NCI-H1694 (cell line): ENCODE results near the gene MARK4.

Source experiments
- DNase-seq: peaks from one replicate; lab custom pipeline; 2025; lab: John Stamatoyannopoulos, UW

MARK4 gene

GRCh38 chr19:45340899-45341453 is 89.9 kb downstream of the MARK4 start:
- DNase-seq, result no peak

- DNase-seq, result no peak
These were observed 91.8 kb downstream of the MARK4 start for GRCh38 chr19:45342911-45343310.

DNA sequence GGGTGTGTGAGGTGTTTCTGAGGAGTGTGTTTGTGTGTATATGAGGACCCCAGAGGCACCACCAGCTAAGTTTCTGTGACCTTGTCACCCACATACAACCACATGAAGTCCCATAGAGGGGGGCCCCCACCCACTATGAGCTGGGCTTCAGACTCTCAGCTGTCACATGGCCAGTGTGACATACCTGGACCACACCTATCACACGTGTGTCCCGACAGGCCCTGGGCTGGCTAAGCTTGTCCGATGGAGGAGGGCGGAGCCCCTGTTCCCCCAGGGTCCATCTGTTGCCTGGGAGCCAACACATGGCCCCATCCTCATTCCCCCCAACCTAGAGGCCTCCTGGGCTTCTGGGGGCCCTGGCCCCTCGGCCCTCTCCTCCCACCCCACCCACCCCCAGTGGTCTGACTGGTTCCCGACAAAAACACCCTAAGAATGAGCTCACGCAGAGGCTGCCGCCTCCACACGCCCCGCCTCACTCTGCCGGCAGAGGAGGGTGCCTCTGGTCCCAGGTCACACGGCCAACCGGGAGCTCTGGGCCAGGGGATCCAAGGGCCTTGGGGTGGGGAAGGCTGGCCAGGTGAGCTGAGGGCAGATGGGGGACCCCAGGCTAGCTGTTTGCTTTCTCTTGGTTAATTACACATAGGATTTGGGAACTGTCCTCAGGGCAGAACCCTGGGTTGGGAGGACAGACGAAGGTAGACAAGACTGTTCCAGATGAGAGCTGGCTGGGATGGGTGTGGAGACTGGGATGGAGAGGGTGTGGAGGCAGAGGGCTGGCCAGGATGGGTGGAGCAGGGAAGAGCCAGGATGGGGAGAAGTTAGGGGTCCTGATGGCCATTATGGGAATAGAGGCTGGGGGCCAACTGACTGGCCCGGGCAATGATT is 93.8 kb downstream of the MARK4 start:
- DNase-seq, result no peak

GRCh38 chr19:45345506-45345860 is 94.4 kb downstream of the MARK4 start:
- no peak for DNase-seq

DNA sequence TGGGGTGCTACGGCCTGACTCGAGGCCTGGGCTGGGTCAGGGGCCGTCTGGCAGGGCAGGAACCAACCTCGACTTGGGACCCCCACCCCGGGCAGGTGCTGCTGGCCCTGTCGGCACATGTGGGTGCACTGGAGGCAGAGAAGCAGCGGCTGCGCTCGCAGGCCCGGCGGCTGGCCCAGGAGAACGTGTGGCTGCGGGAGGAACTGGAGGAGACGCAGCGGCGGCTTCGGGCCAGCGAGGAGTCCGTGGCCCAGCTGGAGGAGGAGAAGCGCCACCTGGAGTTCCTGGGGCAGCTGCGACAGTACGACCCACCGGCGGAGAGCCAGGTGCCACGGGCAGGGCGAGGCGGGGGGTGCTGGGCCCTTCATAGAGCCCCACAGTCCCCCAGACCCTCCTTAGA is 95.4 kb downstream of the MARK4 start:
- DNase-seq, result no peak

GRCh38 chr19:45347570-45348366 is 96.7 kb downstream of the MARK4 start:
- no peak for DNase-seq

- no peak for DNase-seq
These were observed 97.5 kb downstream of the MARK4 start for GRCh38 chr19:45348367-45349125.

DNA sequence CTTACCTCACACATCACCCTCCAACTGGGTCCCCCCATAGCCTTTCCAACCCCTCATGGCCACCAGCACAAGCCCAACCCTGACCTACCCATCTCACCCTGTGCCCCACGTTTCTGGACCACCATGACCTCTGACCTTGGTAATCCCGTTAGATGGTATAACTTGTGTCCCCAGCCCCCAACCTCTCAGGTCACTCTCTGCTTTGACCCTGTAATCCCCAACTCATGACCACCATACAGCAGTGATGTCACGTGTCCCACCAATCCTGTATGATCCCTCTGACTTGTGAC is 98.0 kb downstream of the MARK4 start:
- DNase-seq, result no peak

GRCh38 chr19:45349430-45349941 is 98.4 kb downstream of the MARK4 start:
- DNase-seq, result no peak

- no peak for DNase-seq
These were observed 99.5 kb downstream of the MARK4 start for GRCh38 chr19:45350477-45351058.

DNA sequence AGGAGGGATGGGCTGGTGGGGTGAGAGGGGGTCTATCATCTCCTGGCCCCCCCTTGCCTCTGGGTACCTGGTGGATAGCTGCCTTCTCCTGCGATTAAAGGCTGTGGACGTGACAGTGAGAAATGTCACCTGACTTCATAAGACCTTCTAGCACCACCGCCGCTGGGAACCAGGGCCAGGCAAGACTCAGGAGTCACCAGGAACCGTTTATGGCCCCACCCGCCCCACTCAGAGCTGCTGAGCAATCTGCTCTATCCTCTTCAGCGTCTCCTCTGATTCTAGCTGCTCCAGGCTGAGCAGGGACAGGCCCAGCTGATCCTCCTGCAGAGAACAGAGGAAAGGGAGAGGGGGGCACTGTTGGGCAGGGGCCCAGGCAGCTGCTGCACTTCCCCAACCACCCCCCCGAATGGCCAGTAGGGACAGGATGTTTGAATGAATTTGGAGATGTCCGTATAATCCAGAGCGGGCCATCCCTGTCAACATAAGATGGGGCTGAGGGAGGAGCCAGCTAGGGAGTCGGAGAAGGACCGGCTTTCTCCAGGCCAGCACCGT is 100.4 kb downstream of the MARK4 start:
- DNase-seq, result no peak

- no peak for DNase-seq
These were observed 101.0 kb downstream of the MARK4 start for GRCh38 chr19:45352062-45352461.

GRCh38 chr19:45352471-45352870 is 101.4 kb downstream of the MARK4 start:
- DNase-seq, result no peak

DNA sequence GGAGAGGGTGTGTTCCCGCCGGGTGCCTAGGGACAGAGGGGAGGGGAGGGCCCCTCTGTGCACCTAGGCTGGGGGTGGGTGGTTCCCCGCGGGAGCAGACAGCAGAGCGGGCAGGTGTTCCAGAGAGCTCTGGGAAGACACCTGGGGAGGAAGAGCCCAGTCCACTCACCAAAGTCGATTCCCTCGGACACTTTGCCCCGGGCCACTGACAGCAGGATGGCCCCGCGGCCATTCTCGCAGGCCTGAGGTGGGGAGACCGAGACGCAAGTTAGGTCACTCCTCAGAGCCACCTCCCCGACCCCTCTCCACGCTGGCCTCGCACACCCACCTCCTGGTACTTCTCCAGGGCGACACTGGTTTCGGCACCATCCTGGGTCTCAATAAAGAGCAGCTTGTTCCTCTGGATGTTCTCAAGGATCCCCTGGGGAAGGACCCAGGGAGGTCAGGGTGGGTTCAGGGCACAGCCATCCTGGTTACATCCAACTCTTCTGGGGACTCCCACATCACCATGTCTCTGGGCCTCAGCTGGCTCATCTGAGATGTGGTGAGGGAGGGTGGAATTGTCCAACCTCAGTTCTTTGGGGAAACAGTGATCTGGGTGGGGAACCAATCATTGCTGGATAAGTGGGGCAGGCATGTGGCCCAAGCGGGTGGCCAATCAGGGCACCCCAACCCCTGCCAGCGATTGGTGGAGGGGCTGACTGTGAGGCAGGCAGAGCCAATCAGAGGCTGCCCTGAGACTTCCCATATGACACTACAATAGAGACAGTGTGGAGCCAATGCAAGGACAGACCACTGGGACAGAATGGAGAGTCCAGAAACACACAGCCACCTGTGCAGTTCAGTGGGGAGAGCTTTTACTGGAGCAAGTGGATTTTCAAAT is 102.1 kb downstream of the MARK4 start:
- DNase-seq, result no peak

DNA sequence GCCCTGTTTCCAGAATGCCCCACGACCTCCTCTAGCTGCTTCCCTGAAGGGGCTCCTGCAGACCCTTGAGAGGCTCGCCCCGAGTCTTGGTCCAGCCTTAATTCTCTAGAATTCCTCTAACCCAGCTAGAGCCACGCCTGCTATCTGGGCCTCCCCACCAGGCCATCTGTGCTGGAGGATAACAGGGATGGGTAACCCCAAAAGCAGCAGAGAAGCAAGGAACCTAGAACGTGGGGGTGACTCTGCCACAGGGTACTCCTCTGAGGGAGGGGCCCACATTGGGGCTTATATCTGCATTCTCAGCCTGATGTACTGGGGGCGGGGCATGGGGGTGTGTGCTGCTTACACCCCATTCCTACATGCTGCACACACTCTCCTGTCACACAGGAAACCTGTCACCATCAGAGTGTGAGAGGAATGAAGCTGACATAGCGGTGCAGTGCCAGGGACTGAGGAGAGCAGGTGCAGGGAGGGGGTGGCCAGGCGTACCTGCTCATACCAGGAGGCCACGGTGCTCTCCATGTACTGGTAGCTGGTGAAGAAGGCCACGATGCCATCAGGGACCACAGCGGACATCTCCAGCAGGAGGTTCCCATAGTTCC is 103.3 kb downstream of the MARK4 start:
- no peak for DNase-seq
